HG02610 (cell line): ENCODE measurements around the gene RPLP2.

Experiments used
- ATAC-seq: cut with Tn5 transposase; IDR thresholded peaks from one replicate; pipeline ENCODE4 v1.9.1; 2021; ENCODE audit warnings: mild to moderate bottlenecking, moderate library complexity; ENCODE audit not compliant: unreplicated experiment

Gene RPLP2

DNA sequence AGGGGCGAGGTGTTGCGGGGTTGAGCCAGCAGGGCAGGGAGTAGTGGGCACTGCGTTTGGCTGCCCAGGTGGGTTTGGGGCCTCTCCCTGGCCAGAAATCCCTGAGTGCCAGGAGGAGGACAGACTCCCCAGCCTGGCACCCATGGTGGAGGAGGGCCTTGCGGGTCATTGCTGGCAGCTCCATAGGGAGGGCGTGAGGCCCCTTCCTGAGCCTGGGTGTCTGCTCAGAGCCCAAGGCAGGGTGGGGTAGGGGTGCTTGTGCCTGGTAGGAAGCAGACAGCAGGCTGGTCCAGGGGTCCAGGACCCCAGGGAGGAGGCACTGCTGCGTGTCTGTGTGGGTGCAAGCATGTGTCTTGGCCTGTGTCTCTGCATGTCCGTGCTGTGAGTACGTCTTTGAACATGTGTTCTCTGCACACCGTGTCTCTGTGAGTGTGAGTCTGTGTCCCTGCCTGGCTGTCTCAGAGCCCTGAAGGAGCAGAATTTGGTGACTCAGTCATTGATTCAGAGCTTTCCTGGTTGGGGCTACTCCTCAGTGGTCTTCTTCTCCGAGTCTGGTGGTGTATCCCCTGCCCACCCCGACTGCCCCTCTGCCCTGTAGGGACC is 36.8 kb downstream of the RPLP2 start:
- no peak for ATAC-seq

DNA sequence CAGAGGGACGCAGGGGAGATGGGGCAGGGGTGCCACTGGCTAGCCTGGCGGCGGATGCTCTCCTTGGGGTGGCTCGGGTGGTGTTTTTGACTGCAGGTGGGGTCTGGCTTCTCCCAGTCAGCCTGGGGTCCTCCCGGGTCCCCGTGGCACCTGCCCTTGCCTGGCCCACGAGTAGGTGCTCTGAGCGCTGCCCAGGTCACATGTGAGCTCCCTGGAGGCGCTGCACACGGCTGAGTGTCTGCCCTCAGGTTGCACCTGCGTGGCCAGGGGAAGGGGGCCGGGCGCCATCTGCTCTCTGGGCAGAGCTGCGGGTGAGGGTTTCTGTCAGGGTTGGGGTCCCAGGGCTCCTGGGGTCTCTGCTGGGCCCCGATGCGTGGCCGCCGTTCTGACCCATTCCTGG is 38.1 kb downstream of the RPLP2 start:
- ATAC-seq = no peak

DNA sequence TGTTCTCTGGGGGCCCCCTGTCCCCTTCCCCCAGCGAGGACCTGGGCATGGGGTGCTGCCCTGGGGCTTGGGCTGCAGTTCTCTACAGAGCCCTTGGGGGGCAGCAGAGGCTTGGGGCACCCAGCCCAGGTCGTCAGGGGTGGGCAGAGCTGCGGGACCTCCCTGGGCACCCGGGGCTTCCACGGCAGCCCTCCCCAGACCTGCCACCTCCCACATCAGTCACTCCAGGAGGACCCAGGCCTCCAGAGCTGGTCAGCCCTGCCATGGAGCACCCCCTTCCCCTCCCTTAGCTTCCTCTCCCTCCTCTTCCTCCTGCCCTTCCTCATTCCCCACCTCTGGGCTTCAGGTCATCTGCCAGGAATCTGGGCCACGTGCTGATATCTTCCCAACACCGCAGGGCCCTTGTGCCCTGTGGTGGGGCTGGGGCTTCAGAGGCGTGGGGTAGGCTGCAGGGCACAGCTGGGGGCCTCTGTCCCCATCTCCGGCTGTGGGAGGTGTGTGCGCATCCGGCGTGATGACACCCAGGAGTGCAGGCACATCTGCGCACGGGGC is 38.7 kb downstream of the RPLP2 start:
- no peak for ATAC-seq

DNA sequence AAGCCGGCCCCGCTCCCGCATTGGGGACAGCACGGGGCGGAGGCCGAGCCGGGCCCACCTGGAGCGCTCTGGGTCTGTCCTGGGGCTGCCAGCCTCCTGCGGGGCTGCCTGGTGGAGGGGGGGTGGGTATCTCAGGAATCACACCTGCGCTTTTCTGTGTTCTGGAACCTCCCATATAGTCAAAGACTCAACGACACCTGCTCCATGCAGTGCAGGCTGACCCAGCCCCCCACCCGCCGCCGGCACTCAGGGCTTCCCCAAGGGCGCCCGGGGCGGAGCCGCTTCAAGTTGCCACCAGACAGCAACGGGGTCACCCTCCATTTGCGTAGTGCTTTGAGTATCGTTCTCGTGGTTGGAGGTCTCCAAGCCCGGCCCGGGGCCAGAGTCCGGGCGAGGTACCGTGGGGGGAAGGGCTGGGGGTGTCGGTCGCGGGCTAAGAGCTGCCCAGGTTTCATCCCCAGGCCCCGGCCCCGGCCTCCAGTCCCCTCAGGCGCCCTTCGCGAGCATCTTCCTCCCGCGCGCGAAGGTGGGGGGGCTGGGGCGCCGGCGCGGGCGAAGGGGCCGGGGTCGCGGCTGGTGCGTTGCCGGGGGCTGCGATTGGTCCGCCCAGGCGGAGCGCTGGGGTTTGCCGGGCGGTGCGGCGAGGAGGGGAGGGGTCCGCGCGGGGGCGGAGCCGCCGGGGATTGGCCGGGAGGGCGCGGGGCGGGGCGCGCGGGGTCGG is 39.5 kb downstream of the RPLP2 start:
- no peak for ATAC-seq

DNA sequence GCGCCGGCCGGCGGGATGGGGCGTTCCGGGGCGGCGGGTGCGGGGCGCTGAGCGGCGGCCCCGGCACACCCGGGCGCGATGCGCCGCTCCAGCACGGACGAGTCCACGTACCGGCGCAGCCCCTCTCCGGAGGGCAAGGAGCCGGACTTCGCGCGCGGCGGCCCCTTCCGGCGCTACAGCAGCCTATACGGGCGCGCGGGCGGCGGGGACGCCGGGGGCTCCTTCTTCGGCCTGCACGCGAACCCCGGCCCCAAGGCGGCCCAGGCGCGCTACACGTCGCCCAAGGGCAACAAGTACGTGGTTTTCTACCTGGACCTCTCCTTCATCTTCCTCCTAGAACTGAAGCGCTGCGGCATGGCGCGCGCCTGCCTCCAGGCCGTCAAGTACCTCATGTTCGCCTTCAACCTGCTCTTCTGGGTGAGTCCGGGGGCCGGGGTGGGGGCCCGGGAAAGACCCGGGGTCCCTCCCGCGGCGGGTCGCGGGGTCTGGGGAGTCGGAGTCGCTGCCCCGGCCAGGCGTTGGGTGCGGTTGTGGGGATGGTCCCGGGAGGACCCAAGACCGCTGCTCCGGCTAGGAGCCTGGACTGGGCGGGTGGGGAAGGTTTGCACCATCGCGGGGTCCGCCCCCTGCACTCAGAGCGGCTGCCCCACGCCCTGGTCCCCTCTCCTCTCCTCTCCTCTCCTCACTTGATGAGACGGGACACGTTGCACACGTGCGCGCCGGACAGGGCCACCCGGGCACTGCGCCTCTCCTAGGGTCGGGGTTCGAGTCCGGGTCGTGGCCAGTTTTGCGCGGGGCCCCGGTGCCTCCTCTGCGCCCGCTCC is 40.4 kb downstream of the RPLP2 start:
- no peak for ATAC-seq

DNA sequence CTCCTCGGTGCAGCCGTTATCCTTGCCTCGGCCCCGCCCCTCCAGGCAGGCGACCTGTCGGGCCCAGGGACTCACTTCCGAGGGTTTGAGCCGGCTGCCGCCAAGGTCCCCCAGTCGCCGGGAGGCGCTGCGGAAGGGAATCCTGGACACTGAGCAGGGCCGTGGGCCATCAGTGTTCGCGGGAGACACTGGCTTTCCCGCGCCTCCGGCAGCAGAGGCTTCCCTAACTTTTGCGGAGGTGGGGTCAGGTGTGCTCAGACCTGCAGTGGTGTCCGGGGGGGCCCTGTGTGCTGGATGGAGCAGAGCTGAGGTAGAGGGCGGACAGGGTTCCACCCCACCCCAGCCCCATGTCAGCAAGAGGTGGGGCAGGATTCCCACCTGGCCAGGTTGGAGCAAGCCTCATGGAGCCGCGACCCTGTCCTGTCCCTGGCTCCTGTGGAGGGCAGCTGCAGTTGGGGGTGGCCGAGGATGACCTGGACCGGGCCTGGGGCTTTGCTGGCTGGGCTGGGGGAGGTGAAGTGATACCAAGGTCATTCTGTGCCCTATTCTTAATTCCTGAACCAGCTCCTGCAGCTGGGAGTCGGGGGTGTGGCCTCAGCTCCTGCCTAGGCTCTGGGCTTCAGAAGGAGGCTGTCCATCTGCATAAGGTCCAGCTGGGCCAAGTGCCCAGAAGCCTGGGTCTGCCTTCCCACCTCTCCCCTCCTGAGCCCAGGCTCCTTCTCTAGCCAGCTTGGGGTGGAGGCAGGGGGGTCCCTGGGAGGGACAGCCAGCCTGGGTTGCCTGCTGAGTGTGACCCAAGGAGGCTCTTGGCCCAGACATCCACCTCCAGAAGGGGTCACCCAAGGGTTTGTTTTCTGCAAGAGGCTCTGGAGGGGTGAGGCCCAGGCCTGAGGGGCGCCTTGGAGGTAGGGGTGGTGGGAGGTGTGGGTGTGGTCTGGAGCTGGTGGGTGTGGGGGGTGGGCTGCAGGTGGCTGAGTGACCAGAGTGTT is 41.3 kb downstream of the RPLP2 start:
- ATAC-seq = no peak

DNA sequence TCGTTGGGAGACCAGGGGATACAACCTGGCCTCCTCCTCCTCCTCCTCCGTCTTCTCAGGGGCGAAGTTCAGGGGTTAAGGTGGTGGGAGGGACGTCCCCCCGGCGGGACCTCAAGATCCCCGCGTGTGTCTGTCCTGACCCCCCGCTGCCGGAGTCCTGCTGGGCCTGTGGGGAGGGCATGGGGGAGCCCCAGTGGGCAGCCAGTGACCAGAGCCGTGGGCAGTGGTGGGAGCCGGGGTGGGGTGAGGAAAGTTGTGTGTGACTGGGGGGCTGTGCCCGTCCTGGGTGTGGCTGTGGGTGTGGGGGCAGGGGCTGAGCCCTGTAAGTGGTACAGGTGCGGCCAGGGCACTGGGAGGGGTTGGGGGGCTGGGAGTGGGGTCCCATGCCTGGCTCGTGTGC is 43.0 kb downstream of the RPLP2 start:
- ATAC-seq = no peak

DNA sequence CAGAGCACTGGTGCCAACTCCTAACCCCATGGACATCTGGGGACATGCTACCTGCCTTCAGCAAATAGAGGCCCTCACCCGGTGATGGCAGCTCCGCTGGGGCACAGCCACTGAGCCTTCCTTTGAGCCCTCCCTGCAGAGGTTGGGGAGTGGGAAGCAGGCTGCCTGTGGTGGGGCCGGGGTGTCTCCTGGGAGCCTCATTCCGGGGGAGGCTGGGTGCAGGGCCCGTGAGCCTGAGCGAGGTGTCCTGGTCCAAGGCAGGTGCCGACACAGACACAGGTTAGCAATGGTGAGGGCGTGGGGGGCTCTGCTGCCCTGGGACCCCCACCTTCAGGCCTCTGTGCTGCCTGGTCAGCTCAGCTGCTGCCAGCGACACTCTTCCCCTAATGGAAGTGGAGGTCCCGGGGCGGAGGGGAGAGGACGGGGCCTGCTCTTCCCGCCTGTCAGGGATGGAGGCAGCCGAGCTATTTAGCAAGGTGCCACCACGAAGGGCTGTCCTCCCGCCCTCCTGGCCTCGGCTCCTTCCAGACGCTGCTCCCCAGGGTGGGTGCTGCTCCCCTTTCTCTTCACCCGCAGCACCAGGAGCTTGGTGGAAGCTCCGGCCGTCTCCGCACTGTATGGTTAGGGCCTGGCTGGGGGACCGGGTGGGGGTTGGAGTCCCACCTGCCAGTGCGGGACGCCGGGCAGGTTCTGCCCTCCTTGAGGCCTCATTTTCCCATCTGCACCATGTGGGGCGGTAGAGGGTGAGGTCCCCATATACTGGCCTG is 44.1 kb downstream of the RPLP2 start:
- no peak for ATAC-seq

DNA sequence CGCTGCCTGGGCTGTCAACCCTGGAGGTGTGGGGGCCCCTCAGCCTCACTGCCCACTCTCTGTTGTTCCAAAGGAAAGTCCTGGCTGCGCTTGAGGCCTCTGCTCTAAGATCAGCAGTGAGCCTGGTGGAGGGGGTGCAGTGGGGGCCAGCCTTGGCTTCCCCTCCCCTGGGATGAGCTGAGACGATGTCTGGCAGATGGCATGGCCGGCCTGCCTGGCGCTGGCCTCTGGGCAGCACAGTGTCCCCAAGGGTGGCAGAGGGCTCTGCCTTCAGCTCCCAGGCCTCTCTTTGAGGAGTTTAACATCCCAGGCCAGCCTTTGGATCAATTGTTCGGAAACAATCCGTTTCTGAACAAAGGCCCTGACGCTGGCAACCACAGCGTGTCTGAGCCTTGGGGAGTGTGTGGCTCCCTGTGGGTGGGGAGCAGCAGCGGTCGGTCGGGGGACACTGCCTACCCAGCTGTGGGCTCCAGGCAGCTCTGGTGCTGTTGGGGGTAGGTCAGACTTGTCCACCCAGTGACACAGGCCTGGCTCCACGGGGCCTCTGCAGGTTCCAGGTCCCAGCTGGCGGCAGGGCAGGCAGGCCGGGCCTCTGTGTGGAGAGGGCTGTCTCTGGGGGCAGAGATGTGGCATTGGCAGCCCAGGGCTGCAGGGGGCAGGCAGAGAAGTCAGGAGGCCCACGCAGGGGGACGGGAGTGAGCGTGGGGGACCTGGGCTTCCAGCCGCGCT is 45.0 kb downstream of the RPLP2 start:
- no peak for ATAC-seq

DNA sequence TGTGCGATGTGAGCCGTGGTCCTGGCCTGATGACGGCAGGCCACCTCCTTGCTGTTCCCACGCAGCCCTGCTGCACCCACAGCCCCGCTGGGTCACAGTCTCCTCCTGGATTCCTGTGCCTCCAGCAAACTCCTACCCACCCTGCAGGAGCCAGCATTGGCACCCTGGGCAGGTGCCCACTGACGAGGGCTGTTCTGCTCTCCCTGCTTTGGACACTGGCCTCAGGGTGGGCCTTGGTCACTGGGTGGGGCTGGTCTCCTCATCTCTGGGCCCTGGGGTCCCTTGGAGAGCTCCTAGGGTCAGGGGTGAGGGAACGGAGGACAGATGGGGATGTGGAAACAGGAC is 45.5 kb downstream of the RPLP2 start:
- ATAC-seq = no peak

DNA sequence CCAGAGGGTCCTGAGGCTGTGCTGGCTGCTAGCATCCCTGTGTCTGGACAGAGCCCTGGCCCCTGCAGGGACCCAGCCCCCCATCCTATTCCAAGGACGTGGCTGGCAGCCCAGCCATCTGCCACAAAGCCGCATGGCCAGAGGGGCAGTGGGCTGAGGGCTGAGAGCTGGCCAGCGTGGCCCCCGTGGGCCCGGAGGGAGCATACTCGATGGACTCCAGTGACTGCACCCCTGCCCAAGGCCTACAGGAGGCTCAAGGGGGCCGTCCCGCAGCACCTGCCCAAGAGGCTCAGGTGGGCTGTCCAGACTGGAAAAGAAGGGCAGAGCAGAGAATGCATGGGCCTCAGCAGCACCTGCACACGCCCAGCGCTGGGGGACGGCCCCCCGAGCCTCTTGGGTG is 46.0 kb downstream of the RPLP2 start:
- no peak for ATAC-seq

DNA sequence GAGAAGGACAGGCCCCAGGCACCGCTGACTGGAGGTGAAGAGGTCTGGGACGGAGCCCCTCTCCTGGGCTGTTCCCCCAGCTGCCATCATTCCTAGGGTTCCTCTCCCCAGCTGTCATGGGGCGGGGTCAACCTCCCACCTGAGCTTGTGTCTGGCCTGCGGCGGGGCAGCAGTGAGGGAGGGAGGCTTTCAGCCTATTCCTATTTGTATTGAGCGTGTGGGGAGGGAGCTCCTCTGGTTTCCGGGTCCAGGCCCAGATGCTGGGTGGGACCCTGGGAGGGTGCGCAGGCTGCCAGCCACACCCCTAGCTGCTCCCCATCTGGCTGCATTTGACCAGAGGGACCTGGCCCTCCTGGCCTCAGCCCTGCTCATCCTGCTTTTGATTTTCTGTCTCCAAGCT is 46.6 kb downstream of the RPLP2 start:
- ATAC-seq = no peak

DNA sequence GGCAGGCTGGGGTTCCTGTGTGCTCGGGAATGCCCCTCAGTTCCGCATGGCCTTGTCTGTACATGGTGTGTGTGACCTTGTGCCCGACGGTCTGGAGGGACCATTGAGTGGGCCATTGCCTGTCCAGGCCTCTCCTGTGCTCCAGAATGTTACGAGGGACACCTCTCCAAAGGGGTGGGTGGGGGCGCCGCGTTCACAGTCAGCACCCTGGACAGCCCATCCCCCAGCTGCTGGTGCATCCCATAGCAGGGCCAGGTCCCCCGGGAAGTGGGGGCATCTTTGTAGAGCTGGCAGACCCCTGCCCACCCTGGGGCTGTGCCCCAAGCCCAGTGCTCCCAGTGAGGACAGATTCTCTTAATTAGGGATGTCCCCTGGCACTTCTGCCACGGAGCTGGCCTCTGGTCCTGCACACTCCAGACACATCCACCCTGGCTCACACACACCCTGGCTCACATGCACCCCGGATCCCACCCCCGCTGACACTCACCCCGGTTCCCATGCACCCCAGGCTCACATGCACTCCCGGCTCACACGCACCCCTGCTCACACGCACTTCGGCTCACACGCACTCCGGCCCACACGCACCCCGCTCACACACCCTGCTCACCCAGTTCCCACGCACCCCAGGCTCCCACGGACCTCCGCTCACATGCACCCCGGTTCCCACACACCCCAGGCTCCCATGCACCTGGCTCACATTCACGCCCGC is 48.4 kb downstream of the RPLP2 start:
- ATAC-seq = no peak

DNA sequence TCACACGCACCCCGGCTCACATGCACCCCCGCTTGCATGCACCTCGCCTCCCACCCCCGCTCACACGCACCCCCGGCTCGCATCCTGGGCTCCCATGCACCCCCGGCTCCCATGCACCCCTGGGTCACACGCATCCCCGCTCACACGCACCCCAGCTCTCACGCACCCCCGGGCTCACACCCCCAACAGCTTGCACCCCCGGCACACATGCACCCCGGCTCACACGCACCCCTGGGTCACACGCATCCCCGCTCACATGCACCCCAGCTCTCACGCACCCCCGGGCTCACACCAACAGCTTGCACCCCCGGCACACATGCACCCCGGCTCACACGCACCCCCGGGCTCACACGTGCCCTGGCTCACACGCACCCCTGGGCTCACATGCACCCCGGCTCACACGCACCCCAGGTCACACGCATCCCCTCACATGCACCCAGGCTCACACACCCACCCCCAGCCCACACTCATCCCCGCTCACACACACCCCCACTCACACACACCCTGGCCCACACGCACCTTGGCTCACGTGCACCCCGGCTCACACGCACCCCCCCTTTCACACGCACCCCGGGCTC is 49.1 kb downstream of the RPLP2 start:
- no peak for ATAC-seq

DNA sequence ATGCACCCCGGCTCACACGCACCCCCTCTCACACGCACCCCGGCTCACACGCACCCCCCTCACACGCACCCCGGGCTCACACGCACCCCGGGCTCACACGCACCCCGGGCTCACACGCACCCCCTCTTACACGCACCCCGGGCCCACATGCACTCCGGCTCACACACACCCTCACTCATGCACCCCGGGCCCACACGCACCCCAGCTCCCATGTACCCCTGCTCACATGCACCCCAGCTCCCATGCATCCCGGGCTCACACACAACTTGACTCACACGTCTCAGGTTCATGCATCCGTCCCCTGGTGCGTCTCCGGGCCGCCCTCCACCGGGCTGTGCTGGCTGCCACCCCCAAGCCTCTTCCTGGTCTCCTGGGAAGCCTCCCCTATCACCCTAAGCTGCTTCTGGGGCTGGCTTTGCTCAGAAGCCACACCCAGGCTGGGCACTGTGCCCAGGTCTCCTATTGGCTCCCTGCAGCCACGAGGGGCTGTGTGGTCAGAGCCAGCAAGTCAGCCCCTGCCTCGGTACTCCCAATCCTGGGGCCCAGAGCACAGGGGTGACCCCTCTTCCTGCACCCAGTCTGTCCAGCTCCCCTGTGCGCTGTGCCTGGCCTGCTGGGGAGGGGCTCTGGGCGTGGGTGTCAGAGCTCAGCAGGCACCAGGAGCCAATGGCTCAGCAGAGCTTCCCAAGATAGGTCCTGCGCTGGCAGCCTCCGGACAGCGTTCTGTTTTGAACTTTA is 49.8 kb downstream of the RPLP2 start:
- no peak for ATAC-seq

DNA sequence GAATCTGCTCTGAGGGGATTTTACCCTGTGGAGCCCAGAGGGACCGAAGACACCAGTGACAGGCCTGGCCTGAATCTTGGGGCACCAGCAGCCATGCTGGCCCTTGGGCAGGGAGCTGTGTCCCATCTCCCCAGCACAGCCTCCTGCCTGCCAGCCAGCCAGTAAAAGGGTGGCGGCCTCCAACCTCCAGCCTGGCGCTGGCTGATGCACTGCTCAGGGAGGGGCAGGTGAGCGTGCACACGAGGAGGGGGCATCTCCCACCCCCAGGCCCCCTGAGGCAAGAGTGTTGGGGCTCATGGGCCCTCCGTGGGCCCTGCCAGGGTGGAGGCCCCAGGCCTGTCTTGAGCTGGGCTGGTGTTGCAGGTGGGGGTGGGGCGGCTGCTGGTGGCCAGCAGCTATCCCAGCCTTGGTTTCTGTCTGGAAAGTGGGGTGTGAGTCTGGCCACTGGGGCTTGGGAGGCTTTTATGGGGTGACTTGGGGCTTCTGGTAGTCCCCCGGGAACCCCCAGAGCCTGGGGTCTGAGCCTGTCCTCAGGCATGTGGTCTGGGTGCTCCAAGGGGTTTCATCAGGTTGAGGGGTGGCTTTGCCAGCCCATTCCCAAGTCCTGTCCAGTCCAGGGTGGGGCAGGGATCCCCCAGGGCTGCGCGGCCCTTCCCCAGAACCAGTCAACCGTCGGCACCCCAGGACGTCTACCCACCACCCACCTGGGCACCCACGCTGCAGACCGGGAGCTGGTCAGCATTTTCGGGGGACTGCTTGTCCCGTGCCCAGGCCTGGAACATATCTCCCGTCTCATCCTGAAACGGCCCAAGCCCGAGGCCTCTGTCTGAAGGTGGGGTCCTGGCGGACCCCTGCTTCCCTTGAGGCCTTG is 50.7 kb downstream of the RPLP2 start:
- no peak for ATAC-seq

DNA sequence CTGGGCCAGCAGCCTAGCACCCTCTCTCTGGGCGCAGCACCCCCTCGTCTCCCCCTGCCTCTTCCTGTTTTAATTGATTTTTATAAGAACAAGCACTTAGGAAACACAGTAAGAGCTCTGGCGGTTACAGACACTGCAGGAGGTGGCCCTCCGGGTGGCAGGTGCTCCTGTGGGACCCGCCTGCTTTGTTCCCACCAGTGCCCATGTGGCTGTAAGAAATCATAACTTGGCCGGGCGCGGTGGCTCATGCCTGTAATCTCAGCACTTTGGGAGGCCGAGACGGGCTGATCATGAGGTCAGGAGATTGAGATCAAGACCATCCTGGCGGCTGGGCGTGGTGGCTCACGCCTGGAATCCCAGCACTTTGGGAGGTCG is 51.3 kb downstream of the RPLP2 start:
- ATAC-seq = no peak
